ENCODE results near the gene SLC7A1. TPM values are rescaled to one million over a fixed set of nuclear protein-coding genes. Genes with fewer than 3 reads are reported as not detected.

The SLC7A1 gene
- polyA plus RNA-seq, 3 donors = 0.89 to 2.2 (median 0.92) TPM

DNA sequence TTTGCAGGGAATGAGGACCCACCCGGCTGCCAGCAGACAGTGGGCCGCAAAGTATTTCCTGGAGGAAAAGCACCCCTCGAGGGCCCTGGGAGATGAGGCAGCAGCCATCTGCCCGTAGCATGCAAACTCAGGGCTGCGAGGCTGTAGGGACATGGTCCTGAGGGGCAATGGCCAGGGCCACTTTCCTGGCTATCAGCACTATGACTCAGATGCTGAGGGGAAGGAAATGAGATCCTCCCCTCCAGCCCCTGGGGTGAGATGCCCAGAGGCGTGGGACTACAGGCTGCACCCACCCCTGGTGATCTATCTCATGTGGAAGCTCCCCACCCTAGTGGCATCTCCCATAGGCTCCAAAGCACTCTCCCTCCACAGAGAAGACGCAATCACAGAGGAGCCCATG lies 80.1 kb downstream of the SLC7A1 start:
- Mint-ChIP-seq H3K4me3 (no peak overlapping the region), H3K4me1 (no peaks in the 10 kb centered on the region), H3K36me3 (peaks cover 67 to 78% of the 10 kb centered on the region in 2 donors), H3K9me3 (peaks cover 0 to 3% (median 0%) of the 10 kb centered on the region in 7 donors), H3K27me3 (ENCODE audit: low read depth in 3 of 3) (no peaks in the 10 kb centered on the region), H3K27ac (peak overlapping the region in 2 of 7 donors; percentile 45 to 47)
- Histone ChIP-seq H3K4me2 (replicated peaks; ENCODE audit: extremely low read depth, low read length, poor library complexity, severe bottlenecking) (no peak overlapping the region), H2AFZ (ENCODE audit: insufficient read depth, low read depth, low read length, poor library complexity, severe bottlenecking) (no peak overlapping the region), H3K4me3 (replicated peaks in 1 of 3; ENCODE audit: low read depth in 2 of 3, low read length in 3 of 3) (no peak overlapping the region), H3K36me3 (replicated peaks in 1 of 2; ENCODE audit: control insufficient read depth in 1 of 2, insufficient read depth in 2 of 2, low read length in 2 of 2) (peaks cover 70 to 98% of the 10 kb centered on the region in 2 donors), H3K79me2 (ENCODE audit: insufficient read depth, low read length) (no peaks in the 10 kb centered on the region), H3K4me1 (ENCODE audit: control insufficient read depth in 1 of 2, insufficient read depth in 2 of 2, low read length in 2 of 2) (no peaks in the 10 kb centered on the region), H3K9me3 (replicated peaks in 1 of 2; ENCODE audit: control insufficient read depth in 1 of 2, insufficient read depth in 1 of 2, low read length in 2 of 2) (no peaks in the 10 kb centered on the region), H3K27ac (ENCODE audit: low read depth in 1 of 2, low read length in 2 of 2) (no peak overlapping the region), H3K27me3 (ENCODE audit: control insufficient read depth in 2 of 2, insufficient read depth in 2 of 2, low read length in 2 of 2) (no peaks in the 10 kb centered on the region), H4K20me1 (ENCODE audit: insufficient read depth, low read length) (no peaks in the 10 kb centered on the region), H3K9ac (ENCODE audit: insufficient read depth, low read length, poor library complexity, severe bottlenecking) (no peak overlapping the region)
- 96% methylated on average over 5 of the region's 7 CpGs for WGBS (ENCODE audit: insufficient coverage)
- TF ChIP-seq CTCF (IDR thresholded peaks at IDR 0.05) = no peak
- no peak for DNase-seq
- intact Hi-C loops (cut with micrococcal nuclease) = no loop called here

- Mint-ChIP-seq H3K27ac (peak overlapping the region in 1 of 7 donors; percentile 62), H3K27me3 (ENCODE audit: low read depth in 3 of 3) (no peaks in the 10 kb centered on the region)
- H3K27ac ChIP-seq (ENCODE audit: low read depth in 1 of 2, low read length in 2 of 2) = no peak overlapping the region
These were observed 80.7 kb downstream of the SLC7A1 start for GRCh38 chr13:29514720-29515310.

More at GRCh38 chr13:29514720-29515310, 80.7 kb downstream of the SLC7A1 start:
- WGBS (ENCODE audit: insufficient coverage) = 95% methylated on average over 11 of the region's 13 CpGs
- H3K9ac ChIP-seq (ENCODE audit: insufficient read depth, low read length, poor library complexity, severe bottlenecking) = no peak overlapping the region
- no peaks in the 10 kb centered on the region for H3K4me1 ChIP-seq (ENCODE audit: control insufficient read depth in 1 of 2, insufficient read depth in 2 of 2, low read length in 2 of 2)
- H3K36me3 ChIP-seq (replicated peaks in 1 of 2; ENCODE audit: control insufficient read depth in 1 of 2, insufficient read depth in 2 of 2, low read length in 2 of 2) = peaks cover 66 to 97% of the 10 kb centered on the region in 2 donors
- H3K4me3 Mint-ChIP-seq = no peak overlapping the region
- no peaks in the 10 kb centered on the region for H3K9me3 ChIP-seq (replicated peaks in 1 of 2; ENCODE audit: control insufficient read depth in 1 of 2, insufficient read depth in 1 of 2, low read length in 2 of 2)
- no peak for TF ChIP-seq CTCF (IDR thresholded peaks at IDR 0.05)
- H4K20me1 ChIP-seq (ENCODE audit: insufficient read depth, low read length) = no peaks in the 10 kb centered on the region
- no peak overlapping the region for H2AFZ ChIP-seq (ENCODE audit: insufficient read depth, low read depth, low read length, poor library complexity, severe bottlenecking)
- intact Hi-C loops (cut with micrococcal nuclease) = loop anchor here in 1 of 2 donors (5.0 kb wide), 1 partner anchor 602 kb away; no protein-coding TSS in a partner anchor
- H3K4me1 Mint-ChIP-seq = no peaks in the 10 kb centered on the region
- no peaks in the 10 kb centered on the region for H3K79me2 ChIP-seq (ENCODE audit: insufficient read depth, low read length)
- H3K9me3 Mint-ChIP-seq = peaks cover 0 to 3% (median 0%) of the 10 kb centered on the region in 7 donors
- H3K36me3 Mint-ChIP-seq = peaks cover 66 to 74% of the 10 kb centered on the region in 2 donors
- H3K27me3 ChIP-seq (ENCODE audit: control insufficient read depth in 2 of 2, insufficient read depth in 2 of 2, low read length in 2 of 2) = no peaks in the 10 kb centered on the region
- DNase-seq = no peak
- no peak overlapping the region for H3K4me3 ChIP-seq (replicated peaks in 1 of 3; ENCODE audit: low read depth in 2 of 3, low read length in 3 of 3)
- no peak overlapping the region for H3K4me2 ChIP-seq (replicated peaks; ENCODE audit: extremely low read depth, low read length, poor library complexity, severe bottlenecking)

Data from CD14-positive monocyte (primary cell).